NCI-H345 treated with DMSO at 0.1 percent for 48 hours (cell line): ENCODE results near the gene PAMR1.
"Not testable (repeated sequence)": the region's sequence is repeated elsewhere in the genome, so short reads cannot be mapped to it uniquely, and the experiment has no call there.

Experiments
- DNase-seq: peaks from one replicate; lab custom pipeline; 2025; ENCODE audit not compliant: unreplicated experiment; lab: John Stamatoyannopoulos, UW

PAMR1 gene

GRCh38 chr11:35525501-35526175 is at the start of gene PAMR1:
PAMR1 (minus strand) TSS chr11:35525616; CDS start chr11:35525585, 31 bp downstream.
- DNase-seq, result no peak

- no peak for DNase-seq
Measured at GRCh38 chr11:35571696-35572095, 46.3 kb upstream of the PAMR1 start.

- no peak for DNase-seq
Measured at GRCh38 chr11:35567737-35568465, 42.5 kb upstream of the PAMR1 start.

- DNase-seq, result no peak
Measured at GRCh38 chr11:35566885-35567284, 41.5 kb upstream of the PAMR1 start.

- DNase-seq, result no peak
Measured at GRCh38 chr11:35566181-35566580, 40.8 kb upstream of the PAMR1 start.

- no peak for DNase-seq
Measured at GRCh38 chr11:35564245-35564595, 38.8 kb upstream of the PAMR1 start.

- DNase-seq, result no peak
Measured at GRCh38 chr11:35563484-35564244, 38.2 kb upstream of the PAMR1 start.

GRCh38 chr11:35559949-35560348 is 34.5 kb upstream of the PAMR1 start:
- DNase-seq, result no peak

- no peak for DNase-seq
Measured at GRCh38 chr11:35558513-35558912, 33.1 kb upstream of the PAMR1 start.

- no peak for DNase-seq
Measured at GRCh38 chr11:35555488-35555887, 30.1 kb upstream of the PAMR1 start.

- DNase-seq, result no peak
Measured at GRCh38 chr11:35554491-35555437, 29.3 kb upstream of the PAMR1 start.

- DNase-seq, result no peak
Measured at GRCh38 chr11:35553831-35554230, 28.4 kb upstream of the PAMR1 start.

- no peak for DNase-seq
Measured at GRCh38 chr11:35553021-35553420, 27.6 kb upstream of the PAMR1 start.

GRCh38 chr11:35552616-35553015 is 27.2 kb upstream of the PAMR1 start:
- no peak for DNase-seq

GRCh38 chr11:35550374-35551036 is 25.1 kb upstream of the PAMR1 start:
- no peak for DNase-seq

- DNase-seq, result no peak
Measured at GRCh38 chr11:35549787-35550186, 24.4 kb upstream of the PAMR1 start.

- DNase-seq, result no peak
Measured at GRCh38 chr11:35548925-35549561, 23.6 kb upstream of the PAMR1 start.

- DNase-seq, result not testable (repeated sequence)
Measured at GRCh38 chr11:35547995-35548394, 22.6 kb upstream of the PAMR1 start.

GRCh38 chr11:35546317-35546716 is 20.9 kb upstream of the PAMR1 start:
- no peak for DNase-seq
